Esophagus squamous epithelium (tissue), 5 donors: Measurements from ENCODE around the gene SLC35F2. TPM values are rescaled to one million over a fixed set of nuclear protein-coding genes. Genes with fewer than 3 reads are reported as not detected.

Source experiments
- DNase-seq: peaks from one replicate; lab custom pipeline; 2025; lab: John Stamatoyannopoulos, UW
- H3K27ac ChIP-seq, 4 donors: fragments of 200-600 bp; sonication (generic); one replicate each; pipeline ENCODE4 v1.5.1; 2016 to 2019; ENCODE audit warnings: mild to moderate bottlenecking in 1 of 4
- H3K27me3 ChIP-seq, 4 donors: fragments of 200-600 bp; sonication (generic); 1 replicate in 3 of 4; 2 replicates in 1 of 4; pipeline versions ENCODE4 v1.5.1 to v1.6.0; 2017 to 2021; ENCODE audit warnings: antibody characterized with exemption in 1 of 4
- H3K36me3 ChIP-seq, 3 donors: fragments of 200-600 bp; sonication (generic); one replicate each; pipeline ENCODE4 v1.5.1; 2016 to 2019
- H3K4me1 ChIP-seq, 3 donors: fragments of 200-600 bp; sonication (generic); one replicate each; pipeline ENCODE4 v1.5.1; 2017 to 2019
- H3K4me3 ChIP-seq, 4 donors: fragments of 200-600 bp; sonication (generic); 1 replicate in 3 of 4; 2 replicates in 1 of 4; pipeline ENCODE4 v1.5.1; 2016 to 2019; ENCODE audit warnings: mild to moderate bottlenecking in 2 of 4, moderate library complexity in 1 of 4
- H3K9me3 ChIP-seq, 3 donors: fragments of 200-600 bp; sonication (generic); one replicate each; pipeline ENCODE4 v1.5.1; 2016 to 2019
- CTCF ChIP-seq, 6 experiments: fragments of 450-650 bp in 4 of 6; fragments of 200-600 bp in 2 of 6; sonication (generic) in 2 of 6; IDR thresholded peaks; one replicate each; pipeline ENCODE4 v1.5.1; 2016 to 2019; ENCODE audit warnings: antibody characterized with exemption in 6 of 6, mild to moderate bottlenecking in 4 of 6, moderate library complexity in 4 of 6
- POLR2A ChIP-seq, 4 donors: fragments of 450-650 bp; IDR thresholded peaks; one replicate each; pipeline ENCODE4 v1.6.1; 2017; ENCODE audit warnings: antibody characterized with exemption in 4 of 4, mild to moderate bottlenecking in 4 of 4, moderate library complexity in 3 of 4
- WGBS, 2 donors: methylation state at CpG; one replicate each; pipeline ENCODE4 v1.1.5; 2018; 5-methylcytosine and 5-hydroxymethylcytosine counted together
- intact Hi-C: fragments of 100-400 bp; cut with DNase I; formaldehyde crosslinking; loops from one replicate; pipeline ENCODE4 v1.15.0; 2022
- total RNA-seq, 4 donors: library from RNA; depleted of rRNA; stranded (reverse); fragments of >200 nt; gene quantifications; one replicate each; pipeline ENCODE4 v1.1.0, GENCODE V29; 2016
- donor health status: DM: yes; HTN: yes; CAD: no.

Gene SLC35F2
- total RNA-seq, 4 donors from 2014 or later: 12.6 to 24.0 (median 17.2) TPM

- intact Hi-C loops: no loop called here
- no peak overlapping the region for H3K4me3 ChIP-seq
- no peaks in the 10 kb centered on the region for H3K27me3 ChIP-seq
- H3K4me1 ChIP-seq: peaks cover 0 to 10% (median 5%) of the 10 kb centered on the region in 3 donors
- no peaks in the 10 kb centered on the region for H3K36me3 ChIP-seq
- no peak for TF ChIP-seq POLR2A (IDR thresholded peaks at IDR 0.05)
- no peak for TF ChIP-seq CTCF (IDR thresholded peaks at IDR 0.05)
- DNase-seq: no peak
- H3K9me3 ChIP-seq: no peaks in the 10 kb centered on the region
- WGBS, 2 donors: 41 to 47% methylated on average over 3 of the region's 3 CpGs
- H3K27ac ChIP-seq: peak overlapping the region in 3 of 4 donors; percentile 25 to 27 (median 26)
These were observed 37.2 kb downstream of the SLC35F2 start for GRCh38 chr11:107821199-107821927.

- H3K4me3 ChIP-seq: no peak overlapping the region
- H3K27me3 ChIP-seq: no peaks in the 10 kb centered on the region
- intact Hi-C loops: no loop called here
- no peaks in the 10 kb centered on the region for H3K9me3 ChIP-seq
- H3K36me3 ChIP-seq: no peaks in the 10 kb centered on the region
- peaks cover 0 to 10% (median 5%) of the 10 kb centered on the region in 3 donors for H3K4me1 ChIP-seq
- TF ChIP-seq CTCF (IDR thresholded peaks at IDR 0.05): no peak
- no peak for TF ChIP-seq POLR2A (IDR thresholded peaks at IDR 0.05)
- no peak for DNase-seq
- 64 to 70% methylated on average over 5 of the region's 5 CpGs for WGBS, 2 donors
- no peak overlapping the region for H3K27ac ChIP-seq
These were observed 39.1 kb downstream of the SLC35F2 start for GRCh38 chr11:107819361-107820014.

GRCh38 chr11:107818491-107818890 is 40.1 kb downstream of the SLC35F2 start:
- TF ChIP-seq POLR2A (IDR thresholded peaks at IDR 0.05): no peak
- no peak for TF ChIP-seq CTCF (IDR thresholded peaks at IDR 0.05)
- intact Hi-C loops: no loop called here
- no peak overlapping the region for H3K27ac ChIP-seq
- H3K9me3 ChIP-seq: no peaks in the 10 kb centered on the region
- no peak overlapping the region for H3K4me3 ChIP-seq
- H3K36me3 ChIP-seq: peaks cover 0 to 5% (median 0%) of the 10 kb centered on the region in 3 donors
- no peaks in the 10 kb centered on the region for H3K27me3 ChIP-seq
- 97 to 99% methylated on average over 3 of the region's 3 CpGs for WGBS, 2 donors
- H3K4me1 ChIP-seq: peaks cover 0 to 10% (median 5%) of the 10 kb centered on the region in 3 donors
- DNase-seq: no peak

- Histone ChIP-seq H3K4me1 (peaks cover 0 to 5% (median 0%) of the 10 kb centered on the region in 3 donors), H3K36me3 (peaks cover 0 to 23% (median 0%) of the 10 kb centered on the region in 3 donors), H3K9me3 (no peaks in the 10 kb centered on the region), H3K27ac (no peak overlapping the region), H3K4me3 (no peak overlapping the region), H3K27me3 (no peaks in the 10 kb centered on the region)
- intact Hi-C loops: no loop called here
- DNase-seq: no peak
- TF ChIP-seq POLR2A (IDR thresholded peaks at IDR 0.05) (no peak), CTCF (IDR thresholded peaks at IDR 0.05) (no peak)
- 96 to 100% methylated on average over 2 of the region's 2 CpGs for WGBS, 2 donors
These were observed 42.6 kb downstream of the SLC35F2 start for GRCh38 chr11:107816028-107816427.

GRCh38 chr11:107810875-107811274 is 47.7 kb downstream of the SLC35F2 start:
- no peak for DNase-seq
- Histone ChIP-seq H3K36me3 (peaks cover 0 to 67% (median 0%) of the 10 kb centered on the region in 3 donors), H3K27ac (no peak overlapping the region), H3K9me3 (no peaks in the 10 kb centered on the region), H3K4me3 (no peak overlapping the region), H3K27me3 (no peaks in the 10 kb centered on the region), H3K4me1 (no peaks in the 10 kb centered on the region)
- TF ChIP-seq POLR2A (IDR thresholded peaks at IDR 0.05): no peak
- intact Hi-C loops: no loop called here
